ENCODE measurements around the gene NFE2L1. TPM values are rescaled to one million over a fixed set of nuclear protein-coding genes. Genes with fewer than 3 reads are reported as not detected.
"Not testable (repeated sequence)": the region's sequence is repeated elsewhere in the genome, so short reads cannot be mapped to it uniquely, and the experiment has no call there.

Gene NFE2L1
- polyA plus RNA-seq, 3 donors from 2014 or later = 5.9 to 18.4 (median 7.1) TPM

DNA sequence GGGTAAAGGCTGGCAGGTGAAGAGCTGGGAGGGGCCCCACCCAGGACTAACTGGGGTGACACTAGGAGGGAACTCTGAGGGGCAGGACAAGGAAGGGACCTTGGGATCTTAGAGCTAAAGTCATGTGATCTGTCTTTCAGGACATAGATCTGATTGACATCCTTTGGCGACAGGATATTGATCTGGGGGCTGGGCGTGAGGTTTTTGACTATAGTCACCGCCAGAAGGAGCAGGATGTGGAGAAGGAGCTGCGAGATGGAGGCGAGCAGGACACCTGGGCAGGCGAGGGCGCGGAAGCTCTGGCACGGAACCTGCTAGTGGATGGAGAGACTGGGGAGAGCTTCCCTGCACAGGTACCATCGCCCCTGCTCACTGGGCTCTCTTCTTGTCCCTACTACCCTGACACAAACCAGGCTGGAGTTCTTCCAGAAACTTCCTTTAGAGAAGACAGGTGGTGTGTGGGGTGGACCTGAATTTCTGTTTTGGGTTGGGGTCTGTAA, 8.1 kb downstream of the NFE2L1 start:
- Mint-ChIP-seq H3K9me3 (no peaks in the 10 kb centered on the region), H3K4me3 (no peak overlapping the region), H3K4me1 (peaks cover 35 to 39% of the 10 kb centered on the region in 2 donors), H3K27me3 (ENCODE audit: low read depth in 3 of 3) (peaks cover 0 to 1% (median 0%) of the 10 kb centered on the region in 3 donors), H3K36me3 (peaks cover under 1 to 31% (median 9%) of the 10 kb centered on the region in 3 donors), H3K27ac (peak overlapping the region in 4 of 6 donors; percentile 29 to 84 (median 64))
- no peak for DNase-seq

DNA sequence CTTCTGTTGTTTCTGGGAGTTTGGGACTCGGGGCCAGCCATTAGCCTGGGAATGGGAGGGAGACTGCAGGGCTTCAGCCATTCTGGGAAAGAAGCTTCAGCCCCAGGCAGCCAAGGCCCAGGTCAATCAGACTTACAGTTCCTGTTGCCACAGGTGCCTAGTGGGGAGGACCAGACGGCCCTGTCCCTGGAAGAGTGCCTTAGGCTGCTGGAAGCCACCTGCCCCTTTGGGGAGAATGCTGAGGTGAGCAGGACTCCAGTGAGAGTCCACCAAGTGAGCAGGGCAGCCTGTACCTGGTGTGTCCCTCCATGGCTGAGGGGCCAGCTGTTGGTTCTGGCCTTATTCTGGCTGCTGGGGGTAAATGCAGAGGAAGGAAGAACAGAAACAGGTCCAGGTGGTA, 8.7 kb downstream of the NFE2L1 start:
- Mint-ChIP-seq H3K36me3 (peaks cover 3 to 32% (median 9%) of the 10 kb centered on the region in 3 donors), H3K27ac (no peak overlapping the region), H3K4me3 (no peak overlapping the region)

DNA sequence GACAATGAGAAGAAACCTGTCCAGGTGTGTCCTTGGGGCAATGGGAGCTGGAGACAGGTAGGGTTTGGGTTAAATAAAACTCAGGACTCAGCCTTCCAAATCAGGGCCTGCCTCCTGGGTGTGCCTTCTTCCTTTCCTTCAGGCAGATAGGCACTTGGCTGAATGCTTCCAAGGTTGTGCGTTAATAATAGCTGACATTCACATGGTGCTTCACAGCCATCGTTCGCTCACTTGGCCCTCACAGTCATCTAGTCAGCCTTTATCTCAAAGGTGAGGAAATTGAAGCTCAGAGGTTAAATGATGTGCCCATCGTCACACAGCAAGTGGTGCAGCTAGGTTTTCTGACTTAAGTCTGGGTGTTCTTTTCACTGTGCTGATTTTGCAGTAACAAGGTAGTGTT, 9.5 kb downstream of the NFE2L1 start:
- no peak for DNase-seq
- Mint-ChIP-seq H3K27ac (no peak overlapping the region), H3K36me3 (peaks cover 3 to 37% (median 9%) of the 10 kb centered on the region in 3 donors), H3K27me3 (ENCODE audit: low read depth in 3 of 3) (peaks cover 0 to 1% (median 0%) of the 10 kb centered on the region in 3 donors), H3K4me1 (peaks cover 24 to 29% of the 10 kb centered on the region in 2 donors), H3K4me3 (no peak overlapping the region), H3K9me3 (no peaks in the 10 kb centered on the region)

More for the DNA sequence above, 8.7 kb downstream of the NFE2L1 start:
- peaks cover 0 to 1% (median 0%) of the 10 kb centered on the region in 3 donors for H3K27me3 Mint-ChIP-seq (ENCODE audit: low read depth in 3 of 3)
- peaks cover 31 to 36% of the 10 kb centered on the region in 2 donors for H3K4me1 Mint-ChIP-seq
- no peak for DNase-seq
- H3K9me3 Mint-ChIP-seq = no peaks in the 10 kb centered on the region

DNA sequence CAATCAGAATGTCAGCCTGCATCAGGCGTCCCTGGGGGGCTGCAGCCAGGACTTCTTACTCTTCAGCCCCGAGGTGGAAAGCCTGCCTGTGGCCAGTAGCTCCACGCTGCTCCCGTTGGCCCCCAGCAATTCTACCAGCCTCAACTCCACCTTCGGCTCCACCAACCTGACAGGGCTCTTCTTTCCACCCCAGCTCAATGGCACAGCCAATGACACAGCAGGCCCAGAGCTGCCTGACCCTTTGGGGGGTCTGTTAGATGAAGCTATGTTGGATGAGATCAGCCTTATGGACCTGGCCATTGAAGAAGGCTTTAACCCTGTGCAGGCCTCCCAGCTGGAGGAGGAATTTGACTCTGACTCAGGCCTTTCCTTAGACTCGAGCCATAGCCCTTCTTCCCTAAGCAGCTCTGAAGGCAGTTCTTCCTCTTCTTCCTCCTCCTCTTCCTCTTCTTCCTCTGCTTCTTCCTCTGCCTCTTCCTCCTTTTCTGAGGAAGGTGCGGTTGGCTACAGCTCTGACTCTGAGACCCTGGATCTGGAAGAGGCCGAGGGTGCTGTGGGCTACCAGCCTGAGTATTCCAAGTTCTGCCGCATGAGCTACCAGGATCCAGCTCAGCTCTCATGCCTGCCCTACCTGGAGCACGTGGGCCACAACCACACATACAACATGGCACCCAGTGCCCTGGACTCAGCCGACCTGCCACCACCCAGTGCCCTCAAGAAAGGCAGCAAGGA, 10.4 kb downstream of the NFE2L1 start:
- peak overlapping the region in 2 of 6 donors; percentile 7 to 48 for H3K27ac Mint-ChIP-seq
- H3K4me3 Mint-ChIP-seq = no peak overlapping the region
- H3K4me1 Mint-ChIP-seq = peaks cover 16 to 19% of the 10 kb centered on the region in 2 donors
- peaks cover 0 to 1% (median 0%) of the 10 kb centered on the region in 3 donors for H3K27me3 Mint-ChIP-seq (ENCODE audit: low read depth in 3 of 3)
- no peaks in the 10 kb centered on the region for H3K9me3 Mint-ChIP-seq
- H3K36me3 Mint-ChIP-seq = peaks cover 3 to 37% (median 9%) of the 10 kb centered on the region in 3 donors
- no peak for DNase-seq

DNA sequence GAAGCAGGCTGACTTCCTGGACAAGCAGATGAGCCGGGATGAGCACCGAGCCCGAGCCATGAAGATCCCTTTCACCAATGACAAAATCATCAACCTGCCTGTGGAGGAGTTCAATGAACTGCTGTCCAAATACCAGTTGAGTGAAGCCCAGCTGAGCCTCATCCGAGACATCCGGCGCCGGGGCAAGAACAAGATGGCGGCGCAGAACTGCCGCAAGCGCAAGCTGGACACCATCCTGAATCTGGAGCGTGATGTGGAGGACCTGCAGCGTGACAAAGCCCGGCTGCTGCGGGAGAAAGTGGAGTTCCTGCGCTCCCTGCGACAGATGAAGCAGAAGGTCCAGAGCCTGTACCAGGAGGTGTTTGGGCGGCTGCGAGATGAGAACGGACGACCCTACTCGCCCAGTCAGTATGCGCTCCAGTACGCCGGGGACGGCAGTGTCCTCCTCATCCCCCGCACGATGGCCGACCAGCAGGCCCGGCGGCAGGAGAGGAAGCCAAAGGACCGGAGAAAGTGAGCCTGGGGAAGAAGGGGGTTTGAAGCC, 11.0 kb downstream of the NFE2L1 start:
- Mint-ChIP-seq H3K4me1 (peaks cover 15% of the 10 kb centered on the region in 2 donors), H3K36me3 (peaks cover 3 to 37% (median 9%) of the 10 kb centered on the region in 3 donors), H3K9me3 (no peaks in the 10 kb centered on the region), H3K4me3 (no peak overlapping the region), H3K27me3 (ENCODE audit: low read depth in 3 of 3) (peaks cover 0 to 1% (median 0%) of the 10 kb centered on the region in 3 donors), H3K27ac (no peak overlapping the region)
- DNase-seq = no peak

DNA sequence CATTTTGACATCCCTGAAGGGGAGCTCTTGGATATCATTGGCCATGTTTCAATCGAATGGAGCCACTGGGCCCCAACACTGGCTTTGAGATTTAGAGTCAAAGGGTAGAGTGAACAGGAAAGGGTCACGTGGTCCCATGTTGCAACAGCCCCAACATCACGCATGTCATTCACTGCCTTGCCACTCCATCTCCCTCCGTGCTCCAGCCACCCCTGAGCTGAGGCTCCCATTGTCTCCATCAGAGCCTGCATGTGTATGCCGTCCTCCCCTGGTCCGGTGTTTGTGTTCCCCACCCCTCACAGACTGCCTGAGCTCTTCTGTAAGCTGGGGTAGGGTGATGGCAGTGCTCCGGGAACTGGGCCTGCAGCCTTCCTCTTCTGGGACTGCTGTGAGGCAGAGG, 12.1 kb downstream of the NFE2L1 start:
- no peak for DNase-seq
- no peak overlapping the region for H3K27ac Mint-ChIP-seq
- peaks cover 0 to 1% (median 0%) of the 10 kb centered on the region in 3 donors for H3K27me3 Mint-ChIP-seq (ENCODE audit: low read depth in 3 of 3)
- H3K4me1 Mint-ChIP-seq = peaks cover 11 to 12% of the 10 kb centered on the region in 2 donors
- H3K36me3 Mint-ChIP-seq = peaks cover 7 to 40% (median 9%) of the 10 kb centered on the region in 3 donors
- no peak overlapping the region for H3K4me3 Mint-ChIP-seq
- no peaks in the 10 kb centered on the region for H3K9me3 Mint-ChIP-seq

DNA sequence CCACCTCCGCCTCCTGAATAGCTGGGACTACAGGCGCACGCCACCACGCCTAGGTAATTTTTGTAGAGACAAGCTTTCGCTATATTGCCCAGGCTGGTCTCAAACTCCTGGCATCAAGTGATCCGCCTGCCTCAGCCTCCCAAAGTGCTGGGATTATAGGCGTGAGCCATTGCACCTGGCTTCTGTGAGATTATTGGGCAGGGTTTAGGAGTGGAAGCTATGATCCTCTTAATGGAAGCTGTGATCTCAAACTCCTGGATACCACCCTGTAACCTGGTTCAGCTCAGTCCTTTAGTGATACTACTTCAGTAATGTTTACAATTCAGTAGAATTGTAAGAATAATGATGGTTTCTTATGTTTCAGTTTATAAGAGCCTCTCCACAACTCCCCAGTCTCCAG, 14.1 kb downstream of the NFE2L1 start:
- H3K4me3 Mint-ChIP-seq = no peak overlapping the region
- H3K36me3 Mint-ChIP-seq = peaks cover 7 to 40% (median 8%) of the 10 kb centered on the region in 3 donors
- no peak for DNase-seq
- H3K4me1 Mint-ChIP-seq = no peaks in the 10 kb centered on the region
- no peaks in the 10 kb centered on the region for H3K9me3 Mint-ChIP-seq
- H3K27me3 Mint-ChIP-seq (ENCODE audit: low read depth in 3 of 3) = peaks cover 0 to 1% (median 0%) of the 10 kb centered on the region in 3 donors
- H3K27ac Mint-ChIP-seq = no peak overlapping the region

DNA sequence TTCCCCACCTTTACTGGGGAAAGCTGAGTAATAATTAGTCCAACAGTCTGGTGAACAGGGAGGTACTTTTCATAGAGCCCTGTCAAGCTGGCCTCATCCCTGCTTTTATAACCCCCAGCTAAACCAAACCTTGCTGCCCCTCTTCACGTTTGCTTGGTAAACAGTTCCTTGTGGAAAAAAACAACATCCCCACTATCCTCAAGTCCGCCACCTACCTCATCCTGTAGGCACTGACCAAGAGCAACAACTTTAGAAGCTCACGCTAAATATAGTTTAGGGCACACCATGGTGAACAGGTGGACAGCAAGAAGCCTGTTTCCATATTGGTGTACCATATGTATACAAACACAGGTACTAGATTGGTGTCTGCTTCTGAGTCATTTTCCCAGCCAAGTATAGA, 16.5 kb downstream of the NFE2L1 start:
- H3K36me3 Mint-ChIP-seq = peaks cover 3 to 34% (median 7%) of the 10 kb centered on the region in 3 donors
- H3K9me3 Mint-ChIP-seq = no peaks in the 10 kb centered on the region
- peak overlapping the region in 2 of 6 donors; percentile 17 to 48 for H3K27ac Mint-ChIP-seq
- DNase-seq = no peak
- H3K27me3 Mint-ChIP-seq (ENCODE audit: low read depth in 3 of 3) = no peaks in the 10 kb centered on the region
- H3K4me3 Mint-ChIP-seq = no peak overlapping the region
- H3K4me1 Mint-ChIP-seq = no peaks in the 10 kb centered on the region

DNA sequence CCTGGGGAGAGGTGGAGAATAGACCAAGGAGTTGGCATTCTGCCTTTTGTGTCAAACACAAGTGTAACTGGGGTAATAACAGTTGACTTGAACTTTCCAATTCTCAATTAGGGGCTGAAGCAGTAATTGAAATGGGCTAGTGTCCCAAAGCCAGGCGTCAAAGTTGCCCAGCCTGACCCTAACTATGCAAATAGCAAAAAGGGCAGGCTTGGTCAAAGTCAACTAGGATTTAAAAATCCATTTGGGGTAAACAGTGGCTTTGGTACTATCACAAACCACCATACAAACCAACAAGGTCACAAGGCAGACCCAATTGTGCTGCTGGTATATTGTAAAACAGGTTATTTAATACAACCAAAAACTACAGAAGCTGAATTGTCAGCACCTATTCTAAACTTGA, 18.0 kb downstream of the NFE2L1 start:
- Mint-ChIP-seq H3K4me3 (no peak overlapping the region), H3K4me1 (no peaks in the 10 kb centered on the region), H3K27ac (peak overlapping the region in 1 of 6 donors; percentile 41), H3K36me3 (peaks cover 3 to 27% (median 7%) of the 10 kb centered on the region in 3 donors), H3K9me3 (no peaks in the 10 kb centered on the region), H3K27me3 (ENCODE audit: low read depth in 3 of 3) (no peaks in the 10 kb centered on the region)
- DNase-seq = no peak

DNA sequence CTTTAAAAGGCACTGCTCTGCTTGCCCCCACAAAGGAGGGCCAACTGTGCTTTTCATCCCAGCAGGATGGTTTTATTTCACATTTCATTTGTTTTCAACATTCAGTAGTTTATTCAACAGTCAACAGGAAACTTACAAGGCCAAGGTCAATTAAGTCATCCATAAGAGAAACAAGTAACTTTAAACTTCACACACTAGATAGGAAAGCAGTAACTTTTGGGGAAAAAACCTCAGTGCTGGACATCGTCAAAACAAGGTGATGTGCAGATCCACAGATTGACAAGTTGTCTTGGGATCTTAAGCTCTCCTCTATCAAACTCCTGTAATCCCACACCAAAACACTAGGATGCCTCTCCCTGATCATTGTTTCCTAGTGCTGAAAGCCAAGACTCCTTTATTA, 18.5 kb downstream of the NFE2L1 start:
- DNase-seq = no peak
- H3K9me3 Mint-ChIP-seq = no peaks in the 10 kb centered on the region
- H3K4me3 Mint-ChIP-seq = no peak overlapping the region
- peak overlapping the region in 1 of 6 donors; percentile 41 for H3K27ac Mint-ChIP-seq
- peaks cover 3 to 26% (median 4%) of the 10 kb centered on the region in 3 donors for H3K36me3 Mint-ChIP-seq
- no peaks in the 10 kb centered on the region for H3K4me1 Mint-ChIP-seq
- H3K27me3 Mint-ChIP-seq (ENCODE audit: low read depth in 3 of 3) = no peaks in the 10 kb centered on the region

DNA sequence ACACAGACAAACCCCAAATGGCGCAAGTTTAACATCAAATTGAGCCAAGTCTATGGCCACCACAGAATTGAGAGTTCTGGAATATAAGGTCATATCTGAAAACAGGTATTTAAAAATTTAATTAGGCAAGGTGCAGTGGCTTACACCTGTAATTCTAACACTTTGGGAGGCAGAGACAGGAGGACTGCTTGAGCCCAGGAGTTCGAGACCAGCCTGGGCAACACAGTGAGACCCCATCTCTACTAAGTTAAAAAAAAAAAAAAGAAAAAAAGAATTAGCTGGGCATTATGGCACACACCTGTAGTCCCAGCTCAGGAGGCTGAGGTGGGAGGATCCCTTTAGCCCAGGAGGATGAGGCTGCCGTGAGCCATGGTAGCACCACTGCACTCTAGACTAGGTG, 19.1 kb downstream of the NFE2L1 start:
- Mint-ChIP-seq H3K36me3 (peaks cover 3 to 26% (median 4%) of the 10 kb centered on the region in 3 donors), H3K4me1 (no peaks in the 10 kb centered on the region), H3K27me3 (ENCODE audit: low read depth in 3 of 3) (no peaks in the 10 kb centered on the region), H3K4me3 (no peak overlapping the region), H3K27ac (no peak overlapping the region), H3K9me3 (no peaks in the 10 kb centered on the region)
- DNase-seq = no peak

DNA sequence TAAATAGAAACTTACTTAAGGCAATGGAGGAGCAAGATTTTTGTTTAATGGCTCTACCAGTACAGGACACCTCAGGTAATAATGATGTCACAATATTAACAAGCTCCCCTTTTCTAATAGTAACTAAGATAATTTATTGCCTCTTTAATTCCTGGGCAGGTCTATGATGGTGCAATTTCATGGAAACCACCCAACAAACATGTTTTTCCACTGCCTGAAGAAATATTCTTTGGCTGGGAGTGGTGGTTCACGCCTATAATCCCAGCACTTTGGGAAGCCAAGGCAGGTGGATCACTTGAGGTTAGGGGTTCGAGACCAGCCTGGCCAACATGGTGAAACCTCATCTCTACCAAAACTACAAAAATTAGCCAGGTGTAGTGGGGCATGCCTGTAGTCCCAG, 19.6 kb downstream of the NFE2L1 start:
- H3K9me3 Mint-ChIP-seq; H3K27ac Mint-ChIP-seq; H3K27me3 Mint-ChIP-seq (ENCODE audit: low read depth in 3 of 3); H3K4me1 Mint-ChIP-seq; H3K4me3 Mint-ChIP-seq; DNase-seq: not testable (repeated sequence)
- peaks cover 3 to 22% (median 4%) of the 10 kb centered on the region in 3 donors for H3K36me3 Mint-ChIP-seq

DNA sequence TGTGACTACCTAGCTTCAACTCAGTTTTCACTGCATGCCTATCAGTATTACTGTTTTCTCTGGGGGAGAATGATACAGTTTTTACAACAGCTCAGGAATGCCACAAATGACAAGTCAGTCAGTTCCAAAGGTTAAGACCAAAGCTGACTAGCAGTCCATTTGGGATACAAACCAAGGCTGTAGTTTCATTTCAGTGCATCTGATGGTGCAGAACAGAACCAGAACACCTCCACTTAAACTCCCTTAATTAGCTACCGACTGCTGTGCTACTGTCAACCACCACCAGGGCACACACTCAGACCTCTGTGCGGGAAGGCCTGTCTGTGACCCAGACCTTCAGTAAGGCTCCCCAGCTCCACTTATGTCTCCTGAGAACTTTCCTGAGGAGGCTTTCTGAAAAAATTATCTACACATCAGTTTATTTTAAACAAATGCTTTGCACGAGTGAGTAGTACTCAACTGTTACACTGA, 20.4 kb downstream of the NFE2L1 start:
- no peaks in the 10 kb centered on the region for H3K27me3 Mint-ChIP-seq (ENCODE audit: low read depth in 3 of 3)
- peaks cover 3 to 22% (median 7%) of the 10 kb centered on the region in 3 donors for H3K36me3 Mint-ChIP-seq
- H3K9me3 Mint-ChIP-seq = no peaks in the 10 kb centered on the region
- no peaks in the 10 kb centered on the region for H3K4me1 Mint-ChIP-seq
- DNase-seq = no peak
- H3K27ac Mint-ChIP-seq = no peak overlapping the region
- no peak overlapping the region for H3K4me3 Mint-ChIP-seq

DNA sequence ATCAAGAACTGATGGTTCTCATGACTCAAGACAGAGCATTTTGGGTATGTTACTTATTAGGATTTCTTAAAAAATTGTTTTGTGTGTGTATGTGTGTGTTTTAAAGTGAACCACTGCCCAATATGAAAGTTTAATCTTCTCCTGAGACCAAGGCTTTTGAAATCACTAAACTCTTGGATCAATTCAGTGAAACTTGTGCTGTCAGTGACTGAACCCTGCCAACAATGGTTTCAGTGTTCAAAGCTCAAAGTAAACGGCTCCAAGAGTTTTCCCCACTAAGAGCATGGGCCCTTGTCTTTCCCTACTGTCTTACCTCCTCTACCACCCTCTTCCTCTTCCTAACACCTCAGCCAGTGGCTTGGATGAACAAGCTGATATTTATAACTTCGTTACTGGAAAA, 22.0 kb downstream of the NFE2L1 start:
- Mint-ChIP-seq H3K27ac (peak overlapping the region in 2 of 6 donors; percentile 2 to 12), H3K4me1 (no peaks in the 10 kb centered on the region), H3K27me3 (ENCODE audit: low read depth in 3 of 3) (no peaks in the 10 kb centered on the region), H3K36me3 (peaks cover 3 to 22% (median 4%) of the 10 kb centered on the region in 3 donors), H3K4me3 (no peak overlapping the region), H3K9me3 (no peaks in the 10 kb centered on the region)
- no peak for DNase-seq
